K562 (cell line): ENCODE measurements around the gene MRNIP. TPM values are rescaled to one million over a fixed set of nuclear protein-coding genes. Genes with fewer than 3 reads are reported as not detected.

ENCODE experiments used
- ATAC-seq: fragments of 200-7000 bp; cut with Tn5 transposase; 3 replicates; pipeline ENCODE4 v1.9.1; 2020; ENCODE audit warnings: moderate library complexity
- Bru-seq: library from RNA; stranded (reverse); fragments of 400-500 nt; gene quantifications from one replicate; lab custom pipeline; 2021; lab: Mats Ljungman, UMichigan
- BruChase-seq, 2 experiments: library from RNA; stranded (reverse); fragments of 400-500 nt; gene quantifications; one replicate each; lab custom pipeline; 2021; lab: Mats Ljungman, UMichigan
- BruUV-seq: library from RNA; stranded (reverse); fragments of 400-500 nt; replicated peaks from 2 replicates; lab custom pipeline; 2021; lab: Mats Ljungman, UMichigan
- CTCF ChIA-PET: fragments of 300-600 bp; formaldehyde crosslinking; extraction: SDS; loops from one replicate; lab custom pipeline; 2021; ENCODE audit warnings: low intra/inter-chr PET ratio; lab: Yijun Ruan, JAX
- POLR2A ChIA-PET: fragments of 300-600, 350-650 bp; sonication (Branson Sonifier 250); formaldehyde crosslinking; extraction: SDS; loops from one replicate; lab custom pipeline; 2021; ENCODE audit warnings: antibody characterized with exemption, inconsistent platforms; lab: Yijun Ruan, JAX
- DNase-seq, 4 experiments: peaks; one replicate each; pipeline versions ENCODE4 v3.0.0 to v3.0.0-alpha.2; 2011 to 2018; ENCODE audit warnings: low spot score in 3 of 4, mixed read lengths in 3 of 4; ENCODE audit errors: extremely low read depth in 1 of 4
- FAIRE-seq: peaks from 2 replicates; lab custom pipeline; 2011; peaks lifted over from hg19 to GRCh38; lab: Jason Lieb, UNC
- H2AFZ ChIP-seq: 2 replicates; pipeline ENCODE4 v1.6.0; 2011; ENCODE audit warnings: low read depth, low read length, control low read depth, inconsistent platforms
- H3K27ac ChIP-seq: fragments of 200-600 bp; 3 replicates; pipeline ENCODE4 v1.8.0; 2011; ENCODE audit warnings: low read depth, mild to moderate bottlenecking, control low read depth, inconsistent platforms, low read length, moderate library complexity, mixed read lengths; ENCODE audit errors: extremely low read depth
- H3K27me3 ChIP-seq, 2 experiments: fragments of 300-600 bp in 1 of 2; 2 replicates in 1 of 2; 3 replicates in 1 of 2; pipeline versions ENCODE4 v1.6.0 to v1.8.0; 2011; ENCODE audit warnings: inconsistent platforms in 2 of 2, low read length in 2 of 2, mild to moderate bottlenecking in 1 of 2, mixed read lengths in 1 of 2, moderate library complexity in 1 of 2; ENCODE audit not compliant: control insufficient read depth in 2 of 2, insufficient read depth in 2 of 2
- H3K36me3 ChIP-seq: fragments of 300-600 bp; 3 replicates; pipeline ENCODE4 v1.8.0; 2011; ENCODE audit warnings: mild to moderate bottlenecking, low read length, inconsistent platforms; ENCODE audit not compliant: control insufficient read depth, insufficient read depth
- H3K4me1 ChIP-seq, 2 experiments: fragments of 200-600 bp in 1 of 2; replicated peaks in 1 of 2; 2 replicates in 1 of 2; 3 replicates in 1 of 2; pipeline versions ENCODE4 v1.5.1 to v1.8.0; 2011; ENCODE audit warnings: inconsistent platforms in 2 of 2, low read length in 2 of 2, mild to moderate bottlenecking in 1 of 2, mixed read lengths in 1 of 2, moderate library complexity in 1 of 2; ENCODE audit not compliant: control insufficient read depth in 2 of 2, insufficient read depth in 2 of 2
- H3K4me2 ChIP-seq: 2 replicates; pipeline ENCODE4 v1.6.1; 2011; ENCODE audit warnings: low read length, control low read depth, inconsistent platforms, mixed read lengths; ENCODE audit not compliant: insufficient read depth
- H3K4me3 ChIP-seq: fragments of 200-600 bp; sonication (generic), shearing (Covaris generic); 2 replicates; pipeline ENCODE4 v1.5.1; 2016; ENCODE audit warnings: control low read depth, inconsistent platforms
- H3K79me2 ChIP-seq: fragments of 200-600 bp; 3 replicates; pipeline ENCODE4 v1.8.0; 2011; ENCODE audit warnings: low read length, inconsistent platforms; ENCODE audit not compliant: control insufficient read depth, insufficient read depth
- H3K9ac ChIP-seq, 2 experiments: 2 replicates each; pipeline versions ENCODE4 v1.6.0 to v1.6.1; 2011; ENCODE audit warnings: low read depth in 2 of 2, low read length in 2 of 2, control low read depth in 1 of 2, inconsistent platforms in 1 of 2, mild to moderate bottlenecking in 1 of 2, mixed read lengths in 1 of 2; ENCODE audit not compliant: insufficient read depth in 1 of 2
- H3K9me1 ChIP-seq: one replicate; pipeline ENCODE4 v1.6.0; 2011; ENCODE audit warnings: inconsistent platforms, mild to moderate bottlenecking, low read length, moderate library complexity; ENCODE audit not compliant: control insufficient read depth, insufficient read depth
- H3K9me3 ChIP-seq: replicated peaks from 2 replicates; pipeline ENCODE4 v1.5.1; 2011; ENCODE audit warnings: low read depth, low read length, inconsistent platforms; ENCODE audit not compliant: control insufficient read depth, insufficient read depth
- H4K20me1 ChIP-seq: replicated peaks from 2 replicates; pipeline ENCODE4 v1.6.1; 2011; ENCODE audit warnings: low read length, inconsistent platforms, mixed read lengths; ENCODE audit not compliant: control insufficient read depth, insufficient read depth
- ETV5 ChIP-seq: sonication (generic); formaldehyde crosslinking; IDR thresholded peaks from 2 replicates; pipeline ENCODE4 v1.4.0; 2020; ENCODE audit warnings: low read depth, mild to moderate bottlenecking, missing genetic modification reagents
- GMEB1 ChIP-seq: fragments of 250-450 bp; sonication (Bioruptor Pico); IDR thresholded peaks from 2 replicates; pipeline ENCODE4 v1.4.0; 2020; ENCODE audit warnings: mild to moderate bottlenecking
- HCFC1 ChIP-seq: IDR thresholded peaks from 2 replicates; pipeline ENCODE4 v1.6.1; 2012; ENCODE audit warnings: low read depth, low read length, improper control_type of control experiment
- NCOA1 ChIP-seq: fragments of 450-650 bp; IDR thresholded peaks from 2 replicates; pipeline ENCODE4 v1.6.1; 2016; ENCODE audit warnings: low read depth
- NCOA2 ChIP-seq, 2 experiments: fragments of 450-650 bp; IDR thresholded peaks; 2 replicates each; pipeline ENCODE4 v1.6.1; 2018; ENCODE audit warnings: mild to moderate bottlenecking in 2 of 2, moderate library complexity in 1 of 2; ENCODE audit not compliant: partially characterized antibody in 2 of 2
- NR1H2 ChIP-seq: sonication (generic); formaldehyde crosslinking; IDR thresholded peaks from 2 replicates; pipeline ENCODE4 v1.4.0; 2020; ENCODE audit warnings: mild to moderate bottlenecking, missing genetic modification reagents
- POLR2AphosphoS5 ChIP-seq: IDR thresholded peaks from 2 replicates; pipeline ENCODE4 v1.6.1; 2011; ENCODE audit warnings: mild to moderate bottlenecking, low read depth, low read length, moderate library complexity; ENCODE audit not compliant: control insufficient read depth, insufficient read depth
- RFX1 ChIP-seq: fragments of 450-650 bp; IDR thresholded peaks from 2 replicates; pipeline ENCODE4 v1.6.1; 2016; ENCODE audit warnings: mild to moderate bottlenecking, moderate library complexity
- SMAD4 ChIP-seq: fragments of 250-450 bp; sonication (Bioruptor Pico); conservative IDR thresholded peaks from 2 replicates; pipeline ENCODE4 v1.8.0; 2021; ENCODE audit warnings: inconsistent platforms, mild to moderate bottlenecking, moderate library complexity
- TAF7 ChIP-seq: fragments of 450-650 bp; IDR thresholded peaks from 2 replicates; pipeline ENCODE4 v1.6.1; 2016; ENCODE audit warnings: missing genetic modification characterization, missing compliant biosample characterization
- ZBED1 ChIP-seq: IDR thresholded peaks from 2 replicates; pipeline ENCODE4 v1.6.1; 2014
- ZBTB7A ChIP-seq: IDR thresholded peaks from 2 replicates; pipeline ENCODE4 v1.6.1; 2011; ENCODE audit warnings: low read depth, mild to moderate bottlenecking, low read length, moderate library complexity, borderline replicate concordance; ENCODE audit not compliant: control insufficient read depth
- ZNF146 ChIP-seq: IDR thresholded peaks from one replicate; pipeline ENCODE4 v1.6.1; 2018; ENCODE audit warnings: missing compliant biosample characterization; ENCODE audit not compliant: unreplicated experiment
- WGBS: fragments of 100-300 bp; shearing (Covaris generic); methylation state at CpG from one replicate; pipeline ENCODE4 v1.1.6; 2016; ENCODE audit warnings: low coverage, mixed read lengths; ENCODE audit not compliant: insufficient coverage; ENCODE audit errors: missing lambda C conversion rate; 5-methylcytosine and 5-hydroxymethylcytosine counted together
- in situ Hi-C: fragments of 300-500 bp; cut with MboI; formaldehyde crosslinking; loops from 4 replicates; pipeline ENCODE4 v1.15.0; 2018; ENCODE audit warnings: inconsistent platforms, mixed read lengths
- intact Hi-C: fragments of 100-400 bp; cut with micrococcal nuclease; formaldehyde crosslinking; loops from 2 replicates; pipeline ENCODE4 v1.14.2; 2022
- long read RNA-seq, 3 experiments: library from polyadenylated mRNA in 2 of 3; library from RNA in 1 of 3; unstranded in 2 of 3; stranded (forward) in 1 of 3; transcript quantifications; one replicate each; pipeline ENCODE4 v2.0.0, GENCODE V29; 2019 to 2022
- polyA minus RNA-seq, 3 experiments: library from RNA; depleted of rRNA, polyadenylated mRNA; stranded (reverse); fragments of >200 nt; gene quantifications; 2 replicates each; pipeline ENCODE4 v1.2.3, GENCODE V29; 2011
- polyA plus RNA-seq, 8 experiments: library from polyadenylated mRNA; depleted of rRNA in 4 of 8; stranded (reverse) in 5 of 8; unstranded in 3 of 8; fragments of >200 nt; fragmentation: Nextera tagmentation in 2 of 8; fragmentation: Illumina TruSeq in 1 of 8; extraction: Ambion mirVana in 2 of 8; extraction: Trizol in 1 of 8; gene quantifications; 2 replicates each; pipeline versions ENCODE4 v1.2.1 to v1.2.3, GENCODE V29; 2011 to 2014; ENCODE audit warnings: inconsistent platforms in 1 of 8, missing spikeins in 1 of 8
- total RNA-seq, 7 experiments: library from RNA; depleted of rRNA in 6 of 7; stranded (reverse); fragments of >200 nt in 6 of 7; fragmentation: Illumina TruSeq in 2 of 7; extraction: Trizol in 2 of 7; gene quantifications; 2 replicates each; pipeline versions ENCODE4 v1.2.1 to v1.2.3, GENCODE V29; 2011 to 2021; ENCODE audit warnings: low replicate concordance in 1 of 7

Gene MRNIP
- total RNA-seq (2011; cell fraction: chromatin; rRNA removed; ENCODE audit: low replicate concordance) = 168 and 262 TPM in 2 replicates
- total RNA-seq (2011; cell fraction: nucleolus; rRNA removed) = 113 and 114 TPM in 2 replicates
- 118 and 124 TPM in 2 replicates for total RNA-seq (2011; cell fraction: nucleoplasm; rRNA removed)
- total RNA-seq (2014; rRNA removed) (16.8 and 22.7 TPM in 2 replicates), total RNA-seq (2014; rRNA removed; fragmentation: Illumina TruSeq; extraction: Trizol) (7.2 and 9.7 TPM in 2 replicates), total RNA-seq (2015; rRNA removed; fragmentation: Illumina TruSeq; extraction: Trizol) (10.4 and 12.2 TPM in 2 replicates), total RNA-seq (2021) (18.4 and 20.7 TPM in 2 replicates), polyA plus RNA-seq (2011; rRNA removed) (25.6 and 35.4 TPM in 2 replicates), polyA plus RNA-seq (2014; fragmentation: Illumina TruSeq; extraction: Trizol) (18.0 and 18.5 TPM in 2 replicates), polyA plus RNA-seq (2014; fragmentation: Nextera tagmentation; extraction: Ambion mirVana) (1 to 10 TPM; 3.6 to 6.2 TPM), polyA plus RNA-seq (2014; rRNA removed) (39.0 and 42.7 TPM in 2 replicates), polyA minus RNA-seq (2011; rRNA and poly(A)+ RNA removed) (8.8 and 10.6 TPM in 2 replicates), Bru-seq, nascent RNA (percentile 65 among the genes with signal in this experiment), BruChase-seq, experiment 1, labeled RNA remaining after a 2-hour chase (percentile 62 among the genes with signal in this experiment), BruChase-seq, experiment 2, labeled RNA remaining after a 6-hour chase (percentile 66 among the genes with signal in this experiment)
- polyA plus RNA-seq (2011; cell fraction: cytosol; rRNA removed) = 18.4 and 20.1 TPM in 2 replicates
- 148 and 191 TPM in 2 replicates for polyA plus RNA-seq (2011; cell fraction: nucleus; rRNA removed)
- 18.9 and 21.4 TPM in 2 replicates for polyA plus RNA-seq (2012)
- polyA minus RNA-seq (2011; cell fraction: cytosol; rRNA and poly(A)+ RNA removed) = 5.3 and 8.0 TPM in 2 replicates
- 21.1 and 26.9 TPM in 2 replicates for polyA minus RNA-seq (2011; cell fraction: nucleus; rRNA and poly(A)+ RNA removed)
- long read RNA-seq, experiment 1, full-length matches to known transcripts = 7 of 21 reads
- long read RNA-seq, experiment 1, partial matches to known transcripts = 0 of 21 reads
- long read RNA-seq, experiment 1, other reads (novel, unspliced or antisense) = 14 of 21 reads
- long read RNA-seq, experiment 2, partial matches to known transcripts = 0 of 8 reads
- long read RNA-seq, experiment 2, other reads (novel, unspliced or antisense) = 4 of 8 reads
- long read RNA-seq, experiment 3, partial matches to known transcripts = 0 of 5 reads
- long read RNA-seq, experiment 3, other reads (novel, unspliced or antisense) = 1 of 5 reads

- peak within 1 kb of the TSS; percentile 90 for H3K4me2 ChIP-seq
- H3K4me1 ChIP-seq = peaks cover 6 to 25% of the 10 kb centered on the region in 2 experiments; a peak in 4 of 5 replicates
- under 1% methylated on average over 77 of the region's 90 CpGs for WGBS
- H3K9me1 ChIP-seq = no peaks in the 10 kb centered on the region
- TSS peak; percentile 85 for BruUV-seq
- intact Hi-C loops = loop anchor here (5.0 kb wide), 2 partner anchors 37 to 233 kb away; partner anchors contain the start of gene SQSTM1
- CTCF ChIA-PET = no interaction called here
- FAIRE-seq (peak; percentile 73), DNase-seq (peak; percentile 92 to 98 (median 94)), ATAC-seq (peak; percentile 98)
- peak within 1 kb of the TSS; percentile 94 for H3K4me3 ChIP-seq
- H3K36me3 ChIP-seq = peaks cover 27% of the 10 kb centered on the region; the same call in 2 of the 3 replicates
- H4K20me1 ChIP-seq = no peaks in the 10 kb centered on the region
- no peaks in the 10 kb centered on the region for H3K27me3 ChIP-seq
- H3K27ac ChIP-seq = peak within 1 kb of the TSS; percentile 84
- in situ Hi-C loops = no loop called here
- H3K9me3 ChIP-seq = no peaks in the 10 kb centered on the region
- peaks cover 19% of the 10 kb centered on the region for H3K79me2 ChIP-seq
- POLR2A ChIA-PET = interaction anchor here (0.6 kb wide), 1 partner anchor 81 kb away, joined by 3 read pairs; no protein-coding TSS in a partner anchor
- H3K9ac ChIP-seq = peak within 1 kb of the TSS; percentile 87 to 95
- peak within 1 kb of the TSS; percentile 100 for H2AFZ ChIP-seq
- TF ChIP-seq GMEB1 (CRISPR knock-in tag) (peak; percentile 93), NCOA2 (IDR thresholded peaks at IDR 0.05; ENCODE audit: partially characterized antibody in 2 of 2) (no peak), ZNF146 (no peak), ETV5 (CRISPR knock-in tag) (0 out of 2 replicates have a peak, but pooled peaks have one; percentile 21), ZBTB7A (peak; percentile 51; the same call in 1 of the 2 replicates), NR1H2 (CRISPR knock-in tag) (no peak), SMAD4 (CRISPR knock-in tag) (0 out of 2 replicates have a peak, but pooled peaks have one; percentile 6), TAF7 (0 out of 2 replicates have a peak, but pooled peaks have one; percentile 23), POLR2AphosphoS5 (peak; percentile 57; the same call in 1 of the 2 replicates), HCFC1 (peak; percentile 20; the same call in 1 of the 2 replicates), ZBED1 (peak; percentile 41; the same call in 1 of the 2 replicates), NCOA1 (0 out of 2 replicates have a peak, but pooled peaks have one; percentile 6), RFX1 (peak; percentile 75)
Measured at GRCh38 chr5:179858586-179859427, at the start of gene MRNIP. Gene MRNIP (minus strand): TSS chr5:179858817. CDS start chr5:179858796, 21 bp downstream.
